HEK293T (cell line): ENCODE measurements around the gene FAM20B.

Source experiments
- CTCF ChIA-PET: fragments of 350-600 bp; formaldehyde crosslinking; extraction: SDS; loops from one replicate; lab custom pipeline; 2021; ENCODE audit warnings: antibody characterized with exemption, inconsistent platforms; lab: Yijun Ruan, JAX
- POLR2A ChIA-PET: fragments of 350-600 bp; formaldehyde crosslinking; extraction: SDS; loops from one replicate; lab custom pipeline; 2020; ENCODE audit warnings: antibody characterized with exemption, inconsistent platforms; lab: Yijun Ruan, JAX
- DNase-seq: peaks from one replicate; pipeline ENCODE4 v3.0.0; 2012; ENCODE audit warnings: mixed read lengths; ENCODE audit errors: extremely low spot score
- ARNT ChIP-seq: fragments of 450-650 bp; IDR thresholded peaks from 2 replicates; pipeline ENCODE4 v1.6.1; 2017; ENCODE audit warnings: mild to moderate bottlenecking
- BHLHE40 ChIP-seq: fragments of 450-650 bp; IDR thresholded peaks from 2 replicates; pipeline ENCODE4 v1.6.1; 2016; ENCODE audit warnings: mild to moderate bottlenecking, moderate library complexity, borderline replicate concordance
- CTBP1 ChIP-seq: fragments of 450-650 bp; IDR thresholded peaks from 2 replicates; pipeline ENCODE4 v1.6.1; 2016; ENCODE audit warnings: borderline replicate concordance
- ELF4 ChIP-seq: fragments of 450-650 bp; IDR thresholded peaks from 2 replicates; pipeline ENCODE4 v1.6.1; 2017; ENCODE audit warnings: antibody characterized with exemption
- FOXA1 ChIP-seq: fragments of 450-650 bp; IDR thresholded peaks from 2 replicates; pipeline ENCODE4 v1.6.1; 2016; ENCODE audit warnings: mild to moderate bottlenecking
- FOXK2 ChIP-seq: fragments of 450-650 bp; IDR thresholded peaks from 2 replicates; pipeline ENCODE4 v1.6.1; 2016; ENCODE audit warnings: mild to moderate bottlenecking
- FOXM1 ChIP-seq: fragments of 450-650 bp; IDR thresholded peaks from 2 replicates; pipeline ENCODE4 v1.6.1; 2017; ENCODE audit warnings: mild to moderate bottlenecking, borderline replicate concordance
- HDGF ChIP-seq: fragments of 450-650 bp; IDR thresholded peaks from 2 replicates; pipeline ENCODE4 v1.6.1; 2017; ENCODE audit warnings: antibody characterized with exemption, borderline replicate concordance
- L3MBTL2 ChIP-seq: fragments of 450-650 bp; conservative IDR thresholded peaks from 2 replicates; pipeline ENCODE4 v1.6.1; 2016; ENCODE audit warnings: mild to moderate bottlenecking
- LEF1 ChIP-seq: fragments of 450-650 bp; IDR thresholded peaks from 2 replicates; pipeline ENCODE4 v1.6.1; 2017; ENCODE audit warnings: mild to moderate bottlenecking, borderline replicate concordance
- NFRKB ChIP-seq: fragments of 450-650 bp; IDR thresholded peaks from 2 replicates; pipeline ENCODE4 v1.6.1; 2016; ENCODE audit warnings: mild to moderate bottlenecking, moderate library complexity
- SP1 ChIP-seq: fragments of 450-650 bp; IDR thresholded peaks from 2 replicates; pipeline ENCODE4 v1.6.1; 2017
- SUZ12 ChIP-seq: fragments of 450-650 bp; IDR thresholded peaks from 2 replicates; pipeline ENCODE4 v1.6.1; 2016; ENCODE audit warnings: mild to moderate bottlenecking
- TARDBP ChIP-seq: fragments of 450-650 bp; IDR thresholded peaks from 2 replicates; pipeline ENCODE4 v1.6.1; 2016
- ZNF384 ChIP-seq: fragments of 450-650 bp; IDR thresholded peaks from 2 replicates; pipeline ENCODE4 v1.6.1; 2016
- TF ChIP-seq, protein P1 (sequence below): fragments of 450-650 bp; IDR thresholded peaks from 2 replicates; pipeline ENCODE4 v1.6.1; 2016

FAM20B gene

GRCh38 chr1:179083533-179083932 lies 57.8 kb downstream of the FAM20B start:
- ChIA-PET POLR2A (interaction anchor here (1.5 kb wide), 1 partner anchor 210 kb away, joined by 5 read pairs; the partner anchor contains the start of gene SOAT1), CTCF (no interaction called here)
- TF ChIP-seq NFRKB (no peak), FOXA1 (no peak), LEF1 (no peak), FOXK2 (no peak), SP1 (no peak), BHLHE40 (no peak), CTBP1 (no peak), FOXM1 (no peak), L3MBTL2 (no peak), SUZ12 (no peak), HDGF (no peak), ZNF384 (no peak), ARNT (no peak), TARDBP (no peak)
- TF ChIP-seq, protein P1, sequence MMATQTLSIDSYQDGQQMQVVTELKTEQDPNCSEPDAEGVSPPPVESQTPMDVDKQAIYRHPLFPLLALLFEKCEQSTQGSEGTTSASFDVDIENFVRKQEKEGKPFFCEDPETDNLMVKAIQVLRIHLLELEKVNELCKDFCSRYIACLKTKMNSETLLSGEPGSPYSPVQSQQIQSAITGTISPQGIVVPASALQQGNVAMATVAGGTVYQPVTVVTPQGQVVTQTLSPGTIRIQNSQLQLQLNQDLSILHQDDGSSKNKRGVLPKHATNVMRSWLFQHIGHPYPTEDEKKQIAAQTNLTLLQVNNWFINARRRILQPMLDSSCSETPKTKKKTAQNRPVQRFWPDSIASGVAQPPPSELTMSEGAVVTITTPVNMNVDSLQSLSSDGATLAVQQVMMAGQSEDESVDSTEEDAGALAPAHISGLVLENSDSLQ, result no peak
- no peak for DNase-seq

GRCh38 chr1:179087665-179088064 lies 62.0 kb downstream of the FAM20B start:
- TF ChIP-seq L3MBTL2, result no peak
- no peak for TF ChIP-seq TARDBP
- no peak for TF ChIP-seq FOXK2
- TF ChIP-seq SUZ12, result no peak
- no peak for TF ChIP-seq FOXA1
- TF ChIP-seq ELF4, result no peak
- TF ChIP-seq, protein P1, result no peak
- TF ChIP-seq FOXM1, result no peak
- no peak for TF ChIP-seq BHLHE40
- TF ChIP-seq CTBP1, result no peak
- no peak for TF ChIP-seq ZNF384
- no peak for TF ChIP-seq ARNT
- TF ChIP-seq LEF1, result no peak
- no peak for TF ChIP-seq SP1
- TF ChIP-seq NFRKB, result no peak
- TF ChIP-seq HDGF, result no peak
- DNase-seq, result no peak
- CTCF ChIA-PET, result no interaction called here
- POLR2A ChIA-PET, result no interaction called here

DNA sequence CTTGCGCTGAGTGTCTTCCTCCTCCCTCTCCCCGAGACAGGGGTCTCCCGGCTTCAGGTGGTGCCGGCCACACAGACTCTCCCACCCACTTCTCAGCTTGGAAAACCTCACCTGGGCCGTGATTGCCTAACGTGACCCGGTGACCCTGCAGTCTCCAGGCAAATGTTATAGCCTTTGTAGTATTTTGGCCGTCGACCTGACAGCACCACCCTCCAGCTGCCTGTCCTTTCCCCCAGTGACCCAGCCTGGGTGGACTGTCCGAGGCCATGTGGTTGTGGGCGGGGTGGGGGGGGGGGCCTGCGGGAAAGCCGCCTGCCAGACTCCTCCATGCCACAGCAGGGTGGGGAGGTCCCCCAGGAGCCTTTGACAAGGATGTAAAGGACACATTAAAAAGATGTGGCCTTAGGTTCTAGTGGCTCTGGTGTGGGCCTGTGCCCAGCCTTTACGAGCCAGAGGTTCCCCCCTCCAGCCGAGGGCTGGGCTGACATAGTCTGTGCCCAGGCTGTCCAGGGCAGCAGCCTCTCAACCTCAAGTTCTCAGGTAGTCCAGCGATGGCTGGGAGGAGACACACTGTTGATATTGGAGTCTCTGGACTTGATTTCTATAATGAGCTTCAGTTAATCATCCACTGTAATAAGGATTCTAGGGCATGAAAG lies 64.3 kb downstream of the FAM20B start:
- TF ChIP-seq TARDBP, result no peak
- no peak for TF ChIP-seq NFRKB
- no peak for TF ChIP-seq LEF1
- TF ChIP-seq, protein P1, result no peak
- no peak for TF ChIP-seq ARNT
- no peak for TF ChIP-seq CTBP1
- no peak for TF ChIP-seq L3MBTL2
- TF ChIP-seq FOXM1, result no peak
- TF ChIP-seq SUZ12, result no peak
- TF ChIP-seq SP1, result no peak
- TF ChIP-seq BHLHE40, result no peak
- ChIA-PET CTCF (no interaction called here), POLR2A (interaction anchor here (0.8 to 1.2 kb wide), 2 partner anchors 8 to 9 kb away, joined by 3 to 4 read pairs; partner anchors contain the start of gene TOR3A)
- DNase-seq, result no peak

- DNase-seq, result no peak
- CTCF ChIA-PET, result interaction anchor here (1.0 kb wide), 1 partner anchor 15 kb away, joined by 3 read pairs; no protein-coding TSS in a partner anchor
- TF ChIP-seq L3MBTL2 (no peak), SP1 (no peak)
- POLR2A ChIA-PET, result interaction anchor here (0.8 to 1.2 kb wide), 2 partner anchors 9 kb away, joined by 3 to 4 read pairs; partner anchors contain the start of gene TOR3A
Measured at GRCh38 chr1:179090522-179090921, 64.8 kb downstream of the FAM20B start.

- POLR2A ChIA-PET, result interaction anchor here (0.8 to 1.2 kb wide), 3 partner anchors 8 to 9 kb away, joined by 3 to 4 read pairs (median 3); partner anchors contain the start of gene TOR3A
- CTCF ChIA-PET, result interaction anchor here (1.0 kb wide), 1 partner anchor 15 kb away, joined by 3 read pairs; no protein-coding TSS in a partner anchor
- DNase-seq, result no peak
- TF ChIP-seq FOXA1 (no peak), LEF1 (no peak), ARNT (no peak), FOXK2 (no peak), SUZ12 (no peak), TARDBP (no peak), FOXM1 (no peak), ZNF384 (no peak)
Measured at GRCh38 chr1:179090923-179091322, 65.2 kb downstream of the FAM20B start.

GRCh38 chr1:179091691-179092165 lies 66.0 kb downstream of the FAM20B start:
- TF ChIP-seq BHLHE40, result no peak
- no peak for TF ChIP-seq NFRKB
- no peak for TF ChIP-seq ELF4
- no peak for TF ChIP-seq SUZ12
- TF ChIP-seq L3MBTL2, result no peak
- no peak for TF ChIP-seq FOXA1
- TF ChIP-seq FOXK2, result no peak
- TF ChIP-seq ZNF384, result no peak
- TF ChIP-seq FOXM1, result no peak
- no peak for TF ChIP-seq LEF1
- TF ChIP-seq ARNT, result no peak
- TF ChIP-seq, protein P1, result no peak
- TF ChIP-seq HDGF, result no peak
- no peak for TF ChIP-seq CTBP1
- no peak for TF ChIP-seq TARDBP
- no peak for TF ChIP-seq SP1
- no peak for DNase-seq
- POLR2A ChIA-PET, result interaction anchor here (0.9 kb wide), 1 partner anchor 9 kb away, joined by 3 read pairs; no protein-coding TSS in a partner anchor
- CTCF ChIA-PET, result interaction anchor here (0.6 kb wide), 1 partner anchor 29 kb away, joined by 3 read pairs; no protein-coding TSS in a partner anchor
